NT2/D1 (cell line): ENCODE data around the gene SNIP1.

ENCODE experiments used
- SUZ12 ChIP-seq: IDR thresholded peaks from 2 replicates; pipeline ENCODE4 v1.6.1; 2011; ENCODE audit not compliant: insufficient read length, insufficient read depth; ENCODE audit errors: extremely low read depth
- YY1 ChIP-seq: IDR thresholded peaks from 2 replicates; pipeline ENCODE4 v1.6.1; 2011; ENCODE audit not compliant: insufficient read length, insufficient read depth
- ZNF274 ChIP-seq: IDR thresholded peaks from 2 replicates; pipeline ENCODE4 v1.6.1; 2011; ENCODE audit warnings: mild to moderate bottlenecking, low read depth, low read length

- TF ChIP-seq YY1 (no peak), ZNF274 (no peak), SUZ12 (no peak)
Measured at GRCh38 chr1:37515185-37516034, 38.7 kb downstream of the SNIP1 start.
